Neural cell (in vitro differentiated cells): ENCODE data around the gene CCDC126. TPM values are rescaled to one million over a fixed set of nuclear protein-coding genes. Genes with fewer than 3 reads are reported as not detected.
"Not testable (repeated sequence)": the region's sequence is repeated elsewhere in the genome, so short reads cannot be mapped to it uniquely, and the experiment has no call there.

ENCODE experiments used
- H2AFZ ChIP-seq: fragments of 200-600, 300-800 bp; sonication (generic), shearing (Covaris generic); 2 replicates; pipeline ENCODE4 v1.6.0; 2014; ENCODE audit warnings: low read depth, mild to moderate bottlenecking, antibody characterized with exemption, low read length, moderate library complexity
- H3F3A ChIP-seq: fragments of 200-600 bp; shearing (Covaris generic); 2 replicates; pipeline ENCODE4 v1.6.1; 2016; ENCODE audit warnings: mild to moderate bottlenecking, moderate library complexity, mixed read lengths, antibody characterized with exemption, low read length; ENCODE audit not compliant: insufficient read depth, poor library complexity, severe bottlenecking
- H3K27ac ChIP-seq: fragments of 200-600, 300-800 bp; sonication (generic), shearing (Covaris generic); 2 replicates; pipeline ENCODE4 v1.5.1; 2014; ENCODE audit warnings: mild to moderate bottlenecking, low read length, moderate library complexity
- H3K27me3 ChIP-seq: fragments of 300-800, 200-600 bp; sonication (generic), shearing (Covaris generic); 2 replicates; pipeline ENCODE4 v1.6.0; 2014; ENCODE audit warnings: mild to moderate bottlenecking, low read depth, low read length, moderate library complexity; ENCODE audit not compliant: insufficient read depth
- H3K36me3 ChIP-seq: fragments of 300-800, 200-600 bp; sonication (generic), shearing (Covaris generic); 2 replicates; pipeline ENCODE4 v1.5.1; 2014; ENCODE audit warnings: mild to moderate bottlenecking, antibody characterized with exemption, low read length, moderate library complexity; ENCODE audit not compliant: insufficient read depth
- H3K4me2 ChIP-seq: fragments of 300-800, 200-600 bp; sonication (generic), shearing (Covaris generic); 2 replicates; pipeline ENCODE4 v1.6.0; 2014; ENCODE audit warnings: mild to moderate bottlenecking, low read length
- H3K4me3 ChIP-seq: fragments of 300-800, 200-600 bp; sonication (generic), shearing (Covaris generic); 2 replicates; pipeline ENCODE4 v1.5.1; 2014; ENCODE audit warnings: mild to moderate bottlenecking, low read length, moderate library complexity
- H3K79me2 ChIP-seq: fragments of 200-600 bp; shearing (Covaris generic); replicated peaks from 2 replicates; pipeline ENCODE4 v1.6.0; 2014; ENCODE audit warnings: mild to moderate bottlenecking, low read length, moderate library complexity; ENCODE audit not compliant: insufficient read depth
- H3K9ac ChIP-seq: fragments of 300-800, 200-600 bp; sonication (generic), shearing (Covaris generic); 2 replicates; pipeline ENCODE4 v1.6.1; 2016; ENCODE audit warnings: mild to moderate bottlenecking, low read length, mixed read lengths
- H3K9me2 ChIP-seq: fragments of 200-600 bp; shearing (Covaris generic); 2 replicates; pipeline ENCODE4 v1.6.1; 2016; ENCODE audit warnings: mild to moderate bottlenecking, low read length, mixed read lengths; ENCODE audit not compliant: insufficient read depth
- H3K9me3 ChIP-seq: fragments of 200-600, 300-800 bp; sonication (generic), shearing (Covaris generic); 2 replicates; pipeline ENCODE4 v1.6.1; 2016; ENCODE audit warnings: mild to moderate bottlenecking, mixed run types, low read length, moderate library complexity, mixed read lengths
- H4K20me1 ChIP-seq: fragments of 200-600 bp; shearing (Covaris generic); 2 replicates; pipeline ENCODE4 v1.6.1; 2016; ENCODE audit warnings: mild to moderate bottlenecking, mixed run types; ENCODE audit not compliant: insufficient read depth
- CTCF ChIP-seq: fragments of 450-650 bp; IDR thresholded peaks from 2 replicates; pipeline ENCODE4 v1.5.1; 2014; ENCODE audit warnings: antibody characterized with exemption, mild to moderate bottlenecking, moderate library complexity; ENCODE audit not compliant: poor library complexity, severe bottlenecking
- EP300 ChIP-seq: fragments of 450-650 bp; conservative IDR thresholded peaks from 2 replicates; pipeline ENCODE4 v1.6.1; 2014; ENCODE audit warnings: antibody characterized with exemption, mild to moderate bottlenecking, moderate library complexity; ENCODE audit not compliant: poor library complexity, severe bottlenecking
- EZH2 ChIP-seq: fragments of 200-600, 300-800 bp; shearing (Covaris generic), sonication (generic); IDR thresholded peaks from 2 replicates; pipeline ENCODE4 v1.6.1; 2014; ENCODE audit warnings: antibody characterized with exemption, low read length, borderline replicate concordance, mild to moderate bottlenecking; ENCODE audit not compliant: insufficient read depth, poor library complexity, severe bottlenecking
- MXI1 ChIP-seq: fragments of 450-650 bp; conservative IDR thresholded peaks from 2 replicates; pipeline ENCODE4 v1.6.1; 2014; ENCODE audit warnings: antibody characterized with exemption, mild to moderate bottlenecking; ENCODE audit not compliant: poor library complexity, severe bottlenecking
- POLR2AphosphoS5 ChIP-seq: IDR thresholded peaks from 2 replicates; pipeline ENCODE4 v1.6.1; 2012
- RAD21 ChIP-seq: fragments of 450-650 bp; conservative IDR thresholded peaks from 2 replicates; pipeline ENCODE4 v1.6.1; 2014; ENCODE audit warnings: antibody characterized with exemption, mild to moderate bottlenecking, moderate library complexity
- REST ChIP-seq: IDR thresholded peaks from 2 replicates; pipeline ENCODE4 v1.6.1; 2012; ENCODE audit warnings: borderline replicate concordance
- SMC3 ChIP-seq: fragments of 450-650 bp; conservative IDR thresholded peaks from 2 replicates; pipeline ENCODE4 v1.6.1; 2014; ENCODE audit warnings: antibody characterized with exemption, mild to moderate bottlenecking, moderate library complexity; ENCODE audit not compliant: poor library complexity
- TAF1 ChIP-seq: IDR thresholded peaks from 2 replicates; pipeline ENCODE4 v1.6.1; 2012; ENCODE audit warnings: low read depth
- polyA plus RNA-seq: library from polyadenylated mRNA; depleted of rRNA; stranded (reverse); fragments of >200 nt; gene quantifications from 2 replicates; pipeline ENCODE4 v1.2.3, GENCODE V29; 2014

CCDC126 gene
- polyA plus RNA-seq, 1 donor from 2014 or later = 28.0 TPM

GRCh38 chr7:23585304-23585703 lies 11.9 kb upstream of the CCDC126 start:
- H3K27me3 ChIP-seq, H3K9ac ChIP-seq, H3K4me2 ChIP-seq, H3K9me3 ChIP-seq, H3K4me3 ChIP-seq, H3K79me2 ChIP-seq, H3K36me3 ChIP-seq, H2AFZ ChIP-seq, H3K9me2 ChIP-seq, H3F3A ChIP-seq, H3K27ac ChIP-seq, H4K20me1 ChIP-seq: not testable (repeated sequence)

GRCh38 chr7:23586159-23586558 lies 11.0 kb upstream of the CCDC126 start:
- H3K27me3 ChIP-seq = no peaks in the 10 kb centered on the region

GRCh38 chr7:23590529-23590928 lies 6.7 kb upstream of the CCDC126 start:
- H3K9me3 ChIP-seq = no peaks in the 10 kb centered on the region
- H3K4me2 ChIP-seq = no peak overlapping the region

More at GRCh38 chr7:23586159-23586558, 11.0 kb upstream of the CCDC126 start:
- TF ChIP-seq RAD21 (no peak), TAF1 (no peak), EZH2 (no peak)
- no peaks in the 10 kb centered on the region for H3K9me2 ChIP-seq
- H3K27ac ChIP-seq = no peak overlapping the region
- H3K4me3 ChIP-seq = no peak overlapping the region
- H2AFZ ChIP-seq = no peak overlapping the region
- H4K20me1 ChIP-seq = no peaks in the 10 kb centered on the region
- H3K79me2 ChIP-seq = no peaks in the 10 kb centered on the region
- H3F3A ChIP-seq = no peaks in the 10 kb centered on the region
- no peaks in the 10 kb centered on the region for H3K36me3 ChIP-seq
- H3K9me3 ChIP-seq = no peaks in the 10 kb centered on the region
- H3K9ac ChIP-seq = no peak overlapping the region
- no peak overlapping the region for H3K4me2 ChIP-seq

More at GRCh38 chr7:23590529-23590928, 6.7 kb upstream of the CCDC126 start:
- no peaks in the 10 kb centered on the region for H3K79me2 ChIP-seq
- no peaks in the 10 kb centered on the region for H3K9me2 ChIP-seq
- no peaks in the 10 kb centered on the region for H3K27me3 ChIP-seq
- H4K20me1 ChIP-seq = no peaks in the 10 kb centered on the region
- no peak overlapping the region for H3K9ac ChIP-seq
- H3F3A ChIP-seq = no peaks in the 10 kb centered on the region
- TF ChIP-seq RAD21 = no peak
- no peak for TF ChIP-seq CTCF
- no peak for TF ChIP-seq EP300
- no peak for TF ChIP-seq POLR2AphosphoS5
- no peak for TF ChIP-seq REST
- TF ChIP-seq MXI1 = no peak
- TF ChIP-seq SMC3 = no peak
- TF ChIP-seq EZH2 = no peak
- TF ChIP-seq TAF1 = no peak
- no peak overlapping the region for H3K27ac ChIP-seq
- H2AFZ ChIP-seq = no peak overlapping the region
- no peaks in the 10 kb centered on the region for H3K36me3 ChIP-seq
- no peak overlapping the region for H3K4me3 ChIP-seq
